CD4-positive, alpha-beta T cell treated with Interleukin-12 subunit alpha and Interleukin-12 subunit beta, for 1 hour (primary cell): Measurements from ENCODE around the gene FBXL13.
"Not testable (repeated sequence)": the region's sequence is repeated elsewhere in the genome, so short reads cannot be mapped to it uniquely, and the experiment has no call there.

ENCODE experiments used
- DNase-seq: peaks from one replicate; pipeline ENCODE4 v3.0.0-alpha.2; 2020

The FBXL13 gene

GRCh38 chr7:102931757-102932156, 142.8 kb downstream of the FBXL13 start:
- no peak for DNase-seq

GRCh38 chr7:102927312-102927933, 147.2 kb downstream of the FBXL13 start:
- DNase-seq, result no peak

GRCh38 chr7:102926783-102927140, 147.8 kb downstream of the FBXL13 start:
- DNase-seq, result no peak

GRCh38 chr7:102925976-102926782, 148.4 kb downstream of the FBXL13 start:
- DNase-seq, result no peak

GRCh38 chr7:102918845-102919244, 155.8 kb downstream of the FBXL13 start:
- no peak for DNase-seq

GRCh38 chr7:102917436-102918353, 156.9 kb downstream of the FBXL13 start:
- no peak for DNase-seq

- no peak for DNase-seq
Measured at GRCh38 chr7:102916881-102917280, 157.7 kb downstream of the FBXL13 start.

- no peak for DNase-seq
Measured at GRCh38 chr7:102916426-102916825, 158.2 kb downstream of the FBXL13 start.

- no peak for DNase-seq
Measured at GRCh38 chr7:102914585-102914984, 160.0 kb downstream of the FBXL13 start.

- DNase-seq, result no peak
Measured at GRCh38 chr7:102913826-102914225, 160.8 kb downstream of the FBXL13 start.

GRCh38 chr7:102912742-102913141, 161.9 kb downstream of the FBXL13 start, which contains the start of gene LRRC17:
LRRC17 (plus strand) TSS chr7:102913000; CDS start chr7:102933914, 20,914 bp downstream.
- DNase-seq, result no peak

- no peak for DNase-seq
Measured at GRCh38 chr7:102908676-102909075, 165.9 kb downstream of the FBXL13 start.

- DNase-seq, result not testable (repeated sequence)
Measured at GRCh38 chr7:102903576-102903975, 171.0 kb downstream of the FBXL13 start.

GRCh38 chr7:102902052-102902451, 172.5 kb downstream of the FBXL13 start:
- not testable (repeated sequence) for DNase-seq

- no peak for DNase-seq
Measured at GRCh38 chr7:102898532-102898859, 176.1 kb downstream of the FBXL13 start.

GRCh38 chr7:102897856-102898531, 176.6 kb downstream of the FBXL13 start:
- no peak for DNase-seq

GRCh38 chr7:102897211-102897631, 177.4 kb downstream of the FBXL13 start:
- DNase-seq, result no peak

GRCh38 chr7:102896585-102896984, 178.0 kb downstream of the FBXL13 start:
- no peak for DNase-seq

- DNase-seq, result no peak
Measured at GRCh38 chr7:102895602-102896001, 179.0 kb downstream of the FBXL13 start.

GRCh38 chr7:102892631-102893278, 181.8 kb downstream of the FBXL13 start:
- DNase-seq, result no peak

GRCh38 chr7:102891693-102892261, 182.8 kb downstream of the FBXL13 start:
- DNase-seq, result no peak
